Mucosa of rectum (tissue), 2 donors: Measurements from ENCODE around the gene CLEC2A.
A peak's percentile ranks its signal among the peaks of the same experiment; 100 is the strongest.

Experiments
- H3K27ac ChIP-seq, 2 donors: one replicate each; pipeline ENCODE4 v1.7.0; 2013; ENCODE audit warnings: inconsistent platforms in 2 of 2, low read depth in 2 of 2, low read length in 2 of 2
- H3K27me3 ChIP-seq, 2 donors: one replicate each; pipeline ENCODE4 v1.7.0; 2013; ENCODE audit warnings: low read length in 2 of 2; ENCODE audit not compliant: control insufficient read depth in 2 of 2, insufficient read depth in 2 of 2
- H3K36me3 ChIP-seq, 2 donors: one replicate each; pipeline ENCODE4 v1.7.0; 2013; ENCODE audit warnings: low read length in 2 of 2; ENCODE audit not compliant: control insufficient read depth in 2 of 2, insufficient read depth in 2 of 2
- H3K4me1 ChIP-seq, 2 donors: one replicate each; pipeline ENCODE4 v1.7.0; 2013; ENCODE audit warnings: low read length in 2 of 2, mild to moderate bottlenecking in 1 of 2; ENCODE audit not compliant: control insufficient read depth in 2 of 2, insufficient read depth in 2 of 2
- H3K4me3 ChIP-seq, 2 donors: one replicate each; pipeline ENCODE4 v1.7.0; 2013; ENCODE audit warnings: low read length in 2 of 2
- H3K9ac ChIP-seq, 2 donors: one replicate each; pipeline ENCODE4 v1.7.0; 2013; ENCODE audit warnings: low read length in 2 of 2, low read depth in 1 of 2, mild to moderate bottlenecking in 1 of 2
- H3K9me3 ChIP-seq, 2 donors: one replicate each; pipeline ENCODE4 v1.7.0; 2013; ENCODE audit warnings: low read length in 2 of 2; ENCODE audit not compliant: control insufficient read depth in 2 of 2
- donor health status: healthy.
- donor health status: Normal muscosa, but diverticular disease.

CLEC2A gene

DNA sequence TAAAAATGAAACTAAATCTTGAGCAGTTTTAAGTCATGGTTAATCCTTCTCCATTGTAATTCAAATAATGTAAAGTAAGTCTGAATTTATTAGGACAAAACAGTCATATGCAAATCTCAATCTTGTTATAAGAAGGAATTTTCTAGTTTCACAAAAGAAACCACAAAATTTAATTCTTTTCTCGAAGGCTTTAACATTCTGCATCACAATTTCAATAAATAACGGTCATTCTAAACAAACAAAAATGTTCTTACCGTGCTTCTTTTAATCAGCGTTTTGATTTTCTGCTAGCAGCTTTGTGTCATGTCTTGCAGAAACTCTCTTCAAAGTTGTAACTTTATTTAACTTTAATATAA is 63.2 kb downstream of the CLEC2A start:
- H3K27me3 ChIP-seq: no peaks in the 10 kb centered on the region
- no peaks in the 10 kb centered on the region for H3K9me3 ChIP-seq
- peak overlapping the region; percentile 86 to 88 for H3K27ac ChIP-seq
- no peaks in the 10 kb centered on the region for H3K36me3 ChIP-seq
- peak overlapping the region; percentile 62 to 87 for H3K4me3 ChIP-seq
- peak overlapping the region; percentile 49 to 82 for H3K9ac ChIP-seq
- peaks cover 0 to 5% of the 10 kb centered on the region in 2 donors for H3K4me1 ChIP-seq

DNA sequence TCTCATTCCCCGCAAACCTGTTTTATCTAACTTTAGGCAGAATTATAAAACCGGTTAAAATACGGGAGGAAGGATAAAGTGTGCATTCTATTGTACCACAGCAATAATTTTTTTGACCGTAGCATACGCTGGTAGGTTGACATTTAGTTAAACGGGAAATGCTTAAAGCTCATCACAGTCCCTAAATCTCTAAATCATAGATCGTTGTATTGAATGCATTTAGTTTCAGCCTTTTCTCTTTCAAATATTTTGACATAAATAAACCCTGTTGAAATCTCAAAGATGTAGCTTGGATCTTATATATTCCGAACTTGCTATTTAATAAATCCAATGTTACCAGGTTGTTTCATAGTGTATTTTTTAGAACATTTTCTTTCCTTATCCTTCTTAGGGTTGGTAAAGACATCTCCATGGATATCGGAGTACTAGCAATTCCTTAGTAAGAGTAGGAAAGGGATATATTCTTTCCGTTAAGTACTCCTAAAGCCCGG is 63.8 kb downstream of the CLEC2A start:
- Histone ChIP-seq H3K4me1 (peaks cover 0 to 5% of the 10 kb centered on the region in 2 donors), H3K27me3 (no peaks in the 10 kb centered on the region), H3K4me3 (peak overlapping the region; percentile 62 to 87), H3K27ac (peak overlapping the region; percentile 86 to 88), H3K9ac (peak overlapping the region; percentile 49 to 66), H3K36me3 (no peaks in the 10 kb centered on the region), H3K9me3 (no peaks in the 10 kb centered on the region)

DNA sequence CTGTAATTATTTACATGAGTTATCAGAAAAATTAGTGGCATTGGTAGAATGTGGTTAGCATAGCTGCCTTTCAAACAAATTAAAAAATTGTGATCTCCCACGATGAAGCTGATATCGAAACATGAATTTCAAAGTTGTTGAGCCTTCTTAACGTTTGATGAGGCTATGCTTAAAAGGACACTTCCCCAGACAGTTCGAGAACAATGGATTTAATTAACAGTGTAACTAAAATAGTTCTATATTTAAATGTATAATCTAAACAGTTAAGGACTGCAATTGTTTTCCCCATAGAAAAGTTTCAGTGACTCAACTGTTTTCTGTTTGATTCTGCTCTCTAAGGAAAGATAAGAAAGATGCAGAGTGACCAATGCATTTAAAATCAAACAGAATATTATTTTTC is 64.6 kb downstream of the CLEC2A start:
- Histone ChIP-seq H3K27ac (peak overlapping the region in 1 of 2 donors; percentile 62), H3K4me3 (peak overlapping the region; percentile 56 to 87), H3K9ac (peak overlapping the region; percentile 48 to 56), H3K4me1 (peaks cover 0 to 5% of the 10 kb centered on the region in 2 donors), H3K27me3 (no peaks in the 10 kb centered on the region), H3K9me3 (no peaks in the 10 kb centered on the region), H3K36me3 (no peaks in the 10 kb centered on the region)

DNA sequence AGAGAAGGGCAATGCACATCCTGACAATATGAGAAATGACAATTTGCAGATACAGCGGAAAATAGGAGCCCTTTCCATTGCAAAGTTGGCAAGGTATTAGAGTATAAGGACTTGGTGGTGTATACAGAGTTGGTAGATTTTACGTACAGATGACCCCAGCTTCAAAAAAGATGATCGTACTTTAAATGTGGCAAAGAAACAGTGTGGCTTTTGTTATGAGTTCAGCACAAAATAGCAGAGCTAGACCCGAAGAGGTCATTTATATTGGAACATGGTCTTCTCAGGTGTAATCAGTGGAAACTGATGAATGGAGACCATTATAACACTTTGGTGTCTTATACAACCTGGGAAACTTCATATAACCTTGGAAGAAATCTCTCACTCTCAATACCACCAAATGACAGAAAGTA is 65.3 kb downstream of the CLEC2A start:
- Histone ChIP-seq H3K4me3 (peak overlapping the region; percentile 56 to 87), H3K9ac (peak overlapping the region; percentile 28 to 56), H3K4me1 (peaks cover 0 to 5% of the 10 kb centered on the region in 2 donors), H3K9me3 (no peaks in the 10 kb centered on the region), H3K36me3 (no peaks in the 10 kb centered on the region), H3K27ac (peak overlapping the region; percentile 6 to 62), H3K27me3 (no peaks in the 10 kb centered on the region)

DNA sequence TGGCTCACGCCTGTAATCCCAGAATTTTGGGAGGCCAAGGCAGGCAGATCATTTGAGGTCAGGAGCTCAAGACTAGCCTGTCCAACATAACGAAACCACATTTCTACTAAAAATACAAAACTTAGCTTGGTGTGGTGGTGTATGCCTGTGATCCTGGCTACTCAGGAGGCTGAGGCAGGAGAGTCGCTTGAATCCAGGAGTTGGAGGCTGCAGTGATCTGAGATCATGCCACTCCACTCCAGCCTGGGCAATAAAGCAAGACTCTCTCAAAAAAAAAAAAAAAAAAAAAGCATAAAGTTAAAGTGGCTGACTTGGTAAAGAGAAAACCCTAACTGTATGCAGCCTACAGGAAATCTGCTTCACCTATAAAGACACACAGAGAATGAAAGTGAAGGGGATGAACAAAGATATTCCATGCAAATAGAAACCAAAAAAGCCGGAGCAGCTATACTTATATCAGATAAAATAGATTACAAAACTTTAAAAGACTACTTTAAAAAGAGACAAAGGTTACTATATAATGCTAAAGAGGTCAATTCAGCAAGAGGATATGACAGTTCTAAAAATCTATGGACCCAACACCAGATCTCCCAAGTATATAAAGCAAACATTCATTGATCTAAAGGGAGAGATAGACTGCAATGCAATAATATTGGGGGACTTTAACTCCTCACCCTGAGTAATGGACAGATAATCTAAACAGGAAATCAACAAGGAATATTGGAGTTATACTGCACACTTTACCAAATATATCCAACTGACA is 67.1 kb downstream of the CLEC2A start:
- Histone ChIP-seq H3K4me3 (peak overlapping the region; percentile 11 to 87), H3K27ac (peak overlapping the region in 1 of 2 donors; percentile 14), H3K4me1 (peaks cover 0 to 5% of the 10 kb centered on the region in 2 donors), H3K36me3 (no peaks in the 10 kb centered on the region), H3K9ac (peak overlapping the region in 1 of 2 donors; percentile 49), H3K27me3 (no peaks in the 10 kb centered on the region), H3K9me3 (no peaks in the 10 kb centered on the region)
